DLD1 (cell line): ENCODE measurements around the gene CBX6.
"Not testable (repeated sequence)": the region's sequence is repeated elsewhere in the genome, so short reads cannot be mapped to it uniquely, and the experiment has no call there.

Experiments
- in situ Hi-C: cut with HindIII; loops from 2 replicates; pipeline ENCODE4 v1.10.0; 2017; ENCODE audit warnings: low sequenced_read_pairs

The CBX6 gene

GRCh38 chr22:38872172-38872830 is at the start of gene CBX6:
Gene CBX6, minus strand, starts transcription at chr22:38872216. Its CDS starts 26 bp downstream, at chr22:38872190.
- in situ Hi-C loops: no loop called here

GRCh38 chr22:38921806-38922205 is 49.8 kb upstream of the CBX6 start:
- in situ Hi-C loops: no loop called here

- in situ Hi-C loops: no loop called here
Observed at GRCh38 chr22:38921120-38921519, 49.1 kb upstream of the CBX6 start.

GRCh38 chr22:38919631-38920190 is 47.7 kb upstream of the CBX6 start:
- in situ Hi-C loops: no loop called here

- in situ Hi-C loops: no loop called here
Observed at GRCh38 chr22:38911434-38911833, 39.4 kb upstream of the CBX6 start.

- in situ Hi-C loops: no loop called here
Observed at GRCh38 chr22:38907767-38908166, 35.8 kb upstream of the CBX6 start.

GRCh38 chr22:38906052-38906451 is 34.0 kb upstream of the CBX6 start:
- in situ Hi-C loops: no loop called here

GRCh38 chr22:38904052-38904617 is 32.1 kb upstream of the CBX6 start:
- in situ Hi-C loops: not testable (repeated sequence)

GRCh38 chr22:38901111-38901641 is 29.2 kb upstream of the CBX6 start:
- in situ Hi-C loops: no loop called here

GRCh38 chr22:38900677-38901076 is 28.7 kb upstream of the CBX6 start:
- in situ Hi-C loops: no loop called here

GRCh38 chr22:38891256-38891655 is 19.2 kb upstream of the CBX6 start:
- in situ Hi-C loops: no loop called here

GRCh38 chr22:38890377-38890776 is 18.4 kb upstream of the CBX6 start:
- in situ Hi-C loops: no loop called here

- in situ Hi-C loops: no loop called here
Observed at GRCh38 chr22:38886333-38886732, 14.3 kb upstream of the CBX6 start.

- in situ Hi-C loops: no loop called here
Observed at GRCh38 chr22:38882972-38883622, 11.1 kb upstream of the CBX6 start.

GRCh38 chr22:38881997-38882879 is 10.2 kb upstream of the CBX6 start:
- in situ Hi-C loops: no loop called here

GRCh38 chr22:38881464-38881871 is 9.5 kb upstream of the CBX6 start:
- in situ Hi-C loops: no loop called here

- in situ Hi-C loops: no loop called here
Observed at GRCh38 chr22:38879961-38880360, 7.9 kb upstream of the CBX6 start.

- in situ Hi-C loops: no loop called here
Observed at GRCh38 chr22:38879108-38879729, 7.2 kb upstream of the CBX6 start.

- in situ Hi-C loops: no loop called here
Observed at GRCh38 chr22:38878001-38878400, 6.0 kb upstream of the CBX6 start.

GRCh38 chr22:38874529-38875222 is 2.7 kb upstream of the CBX6 start:
- in situ Hi-C loops: no loop called here
